HG03460 (cell line): ENCODE data around the gene FKBP2.

ENCODE experiments used
- ATAC-seq: cut with Tn5 transposase; IDR thresholded peaks from one replicate; pipeline ENCODE4 v1.9.1; 2021; ENCODE audit not compliant: unreplicated experiment

Gene FKBP2

GRCh38 chr11:64247729-64248531, 7.0 kb downstream of the FKBP2 start:
- ATAC-seq = no peak

- ATAC-seq = no peak
Measured at GRCh38 chr11:64248578-64248977, 7.7 kb downstream of the FKBP2 start.

- no peak for ATAC-seq
Measured at GRCh38 chr11:64249038-64249437, 8.1 kb downstream of the FKBP2 start.

- ATAC-seq = no peak
Measured at GRCh38 chr11:64249563-64250414, 8.9 kb downstream of the FKBP2 start.

GRCh38 chr11:64250415-64251015, 9.6 kb downstream of the FKBP2 start:
- no peak for ATAC-seq

- peak; percentile 34 for ATAC-seq
Measured at GRCh38 chr11:64251016-64251752, 10.3 kb downstream of the FKBP2 start, which contains the start of gene PLCB3. TSS of gene PLCB3 (plus strand) at chr11:64251530. CDS start at chr11:64251650, 120 bp downstream.

GRCh38 chr11:64251753-64252002, 10.8 kb downstream of the FKBP2 start:
- ATAC-seq = no peak

GRCh38 chr11:64252003-64252872, 11.3 kb downstream of the FKBP2 start:
- no peak for ATAC-seq

GRCh38 chr11:64253043-64253442, 12.1 kb downstream of the FKBP2 start:
- no peak for ATAC-seq

- no peak for ATAC-seq
Measured at GRCh38 chr11:64253481-64253880, 12.6 kb downstream of the FKBP2 start.

GRCh38 chr11:64254326-64254725, 13.4 kb downstream of the FKBP2 start:
- no peak for ATAC-seq

- ATAC-seq = no peak
Measured at GRCh38 chr11:64255135-64256128, 14.5 kb downstream of the FKBP2 start.

GRCh38 chr11:64256300-64256699, 15.4 kb downstream of the FKBP2 start:
- no peak for ATAC-seq

- no peak for ATAC-seq
Measured at GRCh38 chr11:64258356-64258755, 17.5 kb downstream of the FKBP2 start.

GRCh38 chr11:64258946-64259532, 18.1 kb downstream of the FKBP2 start:
- no peak for ATAC-seq

GRCh38 chr11:64259533-64260067, 18.7 kb downstream of the FKBP2 start:
- ATAC-seq = no peak

- ATAC-seq = no peak
Measured at GRCh38 chr11:64260147-64260708, 19.3 kb downstream of the FKBP2 start.

GRCh38 chr11:64261556-64262080, 20.7 kb downstream of the FKBP2 start:
- no peak for ATAC-seq
